Activated CD8-positive, alpha-beta memory T cell treated with anti-CD3 and anti-CD28 coated beads, Interleukin-2, amount 50 U/mL, for 48 hours (primary cell): ENCODE measurements around the gene TMEM170A.
"Not testable (repeated sequence)": the region's sequence is repeated elsewhere in the genome, so short reads cannot be mapped to it uniquely, and the experiment has no call there.

Experiments used
- DNase-seq: peaks from one replicate; pipeline ENCODE4 v3.0.0-alpha.2; 2020

Gene TMEM170A

DNA sequence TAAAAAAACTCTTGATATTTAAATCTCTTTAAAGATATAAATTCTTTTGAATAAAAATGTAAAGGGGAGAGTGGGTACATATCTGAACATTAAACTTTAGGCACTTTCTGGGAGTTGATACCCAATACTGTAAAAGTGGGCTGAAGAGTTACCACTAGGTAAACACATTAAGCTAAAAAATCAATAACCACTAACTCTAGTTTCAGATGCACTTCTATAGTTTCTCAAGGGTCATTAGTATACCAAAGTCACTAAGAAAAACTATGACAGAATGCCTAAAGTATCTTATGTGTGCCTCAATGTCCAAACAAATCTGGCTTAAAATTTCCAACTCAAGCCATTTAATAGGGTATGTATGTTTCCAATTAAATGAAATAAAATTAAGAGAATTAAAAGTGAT, 18.1 kb downstream of the TMEM170A start:
- DNase-seq, result no peak

DNA sequence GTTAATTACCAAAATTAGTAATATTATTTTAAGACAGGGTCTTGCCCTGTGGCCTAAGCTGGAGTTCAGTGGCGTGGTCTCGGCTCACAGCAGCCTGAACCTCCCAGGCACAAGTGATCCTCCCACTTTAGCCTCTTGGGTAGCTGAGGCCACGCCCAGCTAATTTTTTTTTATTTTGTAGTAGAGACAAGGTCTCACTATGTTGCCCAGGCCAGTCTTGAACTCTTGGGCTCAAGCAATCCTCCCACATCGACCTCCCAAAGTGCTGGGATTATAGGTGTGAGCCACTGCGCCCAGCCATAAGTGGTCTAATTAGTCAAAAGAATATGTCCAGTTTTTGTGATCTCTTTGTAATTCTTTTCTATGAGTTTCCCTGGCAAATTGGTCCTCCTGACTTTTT, 19.2 kb downstream of the TMEM170A start:
- DNase-seq, result peak; percentile 8

DNA sequence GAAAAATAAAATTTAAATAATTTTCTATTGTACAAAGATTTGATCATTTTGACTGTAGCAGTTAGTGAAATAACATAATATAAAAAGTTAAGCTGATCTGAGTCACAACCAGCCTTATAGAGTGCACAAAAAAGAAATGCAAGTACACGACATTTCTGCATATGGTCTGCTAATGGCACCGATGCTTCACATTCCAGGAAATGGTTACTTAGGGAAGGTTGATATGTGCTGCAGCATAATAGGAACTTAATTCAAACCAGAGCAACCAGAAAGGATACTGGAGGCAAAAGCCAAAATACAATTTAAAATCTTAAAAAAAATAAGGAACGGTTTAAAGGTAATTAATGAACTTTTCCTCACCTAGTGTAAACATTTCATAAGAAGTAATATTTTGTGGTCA, 21.2 kb downstream of the TMEM170A start:
- DNase-seq, result no peak

DNA sequence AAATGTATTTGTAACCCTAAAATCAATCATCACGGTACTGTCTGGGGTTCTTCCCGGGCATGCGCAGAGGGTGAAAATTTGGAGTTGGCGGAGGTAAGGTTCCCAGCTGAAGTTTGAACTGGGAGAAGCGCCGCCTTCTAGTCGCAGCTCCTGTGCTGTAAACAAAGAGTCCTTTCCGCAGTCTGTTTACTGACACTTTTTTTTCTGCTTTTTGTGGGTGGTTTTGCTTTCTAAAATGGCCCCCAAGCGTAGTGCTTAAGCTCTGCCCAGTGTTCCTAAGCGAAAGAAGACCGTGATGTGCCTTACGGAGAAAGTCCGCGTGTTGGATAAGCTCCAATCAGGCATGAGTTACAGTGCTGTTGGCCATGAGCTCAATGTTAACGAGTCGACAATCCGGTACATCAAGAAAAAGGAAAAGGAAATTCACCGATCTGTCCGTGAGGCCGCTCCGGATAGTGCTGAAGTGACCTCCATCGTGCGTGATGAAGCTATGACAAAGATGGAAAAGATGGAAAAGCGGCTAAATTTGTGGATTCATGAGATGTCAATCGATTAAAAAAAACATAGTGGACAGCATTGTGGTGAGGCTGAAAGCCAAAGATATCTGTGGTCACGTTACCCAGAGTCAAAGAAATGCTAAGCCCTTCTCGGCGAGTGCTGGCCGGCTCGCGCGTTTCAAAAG, 30.6 kb downstream of the TMEM170A start:
- DNase-seq, result no peak

DNA sequence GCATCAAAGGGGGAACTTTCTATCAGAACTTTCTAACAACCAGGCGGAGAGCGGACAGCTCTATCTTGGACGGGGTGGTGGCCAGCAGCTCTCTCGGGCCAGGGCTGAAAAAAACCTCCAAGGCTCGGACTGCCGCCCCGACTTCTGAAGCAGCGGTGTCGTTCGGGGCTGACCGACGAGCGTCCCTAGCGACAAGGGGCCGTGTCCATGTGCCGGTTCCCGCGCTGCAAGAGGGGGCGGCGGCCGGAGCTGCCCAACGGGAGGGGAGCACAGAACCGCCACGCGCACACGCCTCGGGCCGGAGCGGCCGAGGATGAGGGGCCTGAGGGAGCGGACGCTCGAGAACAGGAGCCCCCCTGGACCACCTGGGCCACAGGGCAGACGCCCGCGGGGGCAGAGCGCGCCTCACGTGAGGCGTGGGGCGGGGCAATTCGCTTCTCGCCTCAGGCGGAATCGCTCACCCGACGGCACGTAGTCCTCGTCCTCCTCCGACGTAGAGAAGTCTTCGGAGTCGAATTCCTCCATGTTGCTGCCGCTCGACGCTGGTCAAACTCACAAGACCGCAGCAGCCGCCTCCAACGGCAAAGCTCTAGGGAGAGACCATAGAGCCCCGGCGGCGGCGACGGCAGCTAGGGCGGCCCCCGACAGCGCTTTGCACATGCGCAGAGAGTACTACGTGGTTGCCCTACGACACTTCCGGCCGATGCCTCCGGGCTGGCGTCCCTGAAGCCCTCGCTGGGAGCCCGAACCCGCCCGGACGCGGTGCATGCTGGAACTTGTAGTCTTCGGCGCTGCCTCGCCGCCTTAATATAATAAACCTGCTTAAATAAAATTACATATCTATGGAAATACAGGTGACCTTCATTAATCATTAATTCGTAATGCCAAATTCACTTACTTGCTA, 31.4 kb downstream of the TMEM170A start, which contains the start of gene CFDP1:
Gene CFDP1 (minus strand): TSS at position 676 of the 904 bp plus-strand sequence. CDS start 151 bp downstream, at position 525.
- DNase-seq, result peak; percentile 97

DNA sequence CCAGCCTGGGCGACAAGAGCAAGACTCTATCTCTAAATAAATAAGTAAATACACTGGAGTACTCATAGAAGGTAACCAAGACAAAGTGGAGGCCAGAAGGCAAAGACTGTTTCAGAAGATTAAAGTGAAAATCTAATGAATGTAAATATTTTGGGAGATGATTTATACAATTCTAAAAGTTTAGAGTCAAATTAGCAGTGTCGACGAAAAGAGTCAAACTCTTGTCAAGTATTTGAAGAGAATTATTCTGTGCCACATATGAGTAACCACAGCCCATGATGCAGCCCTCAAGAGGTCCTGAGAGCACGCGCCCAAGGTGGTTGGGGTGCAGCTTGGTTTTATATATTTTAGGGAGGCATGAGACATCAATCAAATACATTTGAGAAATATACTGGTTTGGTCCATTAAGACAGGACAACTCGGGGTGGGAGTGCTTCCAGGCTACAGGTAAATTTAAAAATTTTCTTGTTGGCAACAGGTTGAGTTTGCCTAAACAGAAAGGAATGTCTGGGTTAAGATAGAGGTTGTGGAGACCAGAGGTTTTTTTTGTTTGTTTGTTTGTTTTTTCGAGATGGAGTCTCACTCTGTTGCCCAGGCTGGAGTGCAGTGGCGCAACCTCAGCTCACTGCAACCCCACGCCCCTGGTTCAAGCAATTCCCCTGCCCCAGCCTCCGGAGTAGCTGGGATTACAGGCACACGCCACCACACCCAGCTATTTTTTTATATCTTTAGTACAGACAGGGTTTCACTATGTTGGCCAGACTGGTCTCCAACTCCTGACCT, 34.7 kb downstream of the TMEM170A start:
- DNase-seq, result no peak

DNA sequence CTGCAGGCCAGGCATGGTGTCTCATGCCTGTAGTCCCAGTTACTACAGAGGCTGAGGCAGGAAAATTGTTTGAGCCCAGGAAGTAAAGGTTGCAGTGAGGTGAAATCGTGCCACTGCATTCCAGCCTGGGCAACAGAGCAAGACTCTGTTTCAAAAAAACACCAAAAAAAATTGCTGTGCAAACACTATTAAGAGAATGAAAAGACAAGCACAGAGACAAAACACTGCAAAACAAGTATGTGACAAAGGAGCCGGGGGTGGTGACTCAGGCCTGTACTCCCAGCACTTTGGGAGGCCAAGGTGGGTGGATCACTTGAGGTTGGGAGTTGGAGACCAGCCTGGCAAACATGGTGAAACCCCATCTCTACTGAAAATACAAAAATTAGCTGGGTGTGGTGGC, 38.0 kb downstream of the TMEM170A start:
- DNase-seq, result not testable (repeated sequence)

DNA sequence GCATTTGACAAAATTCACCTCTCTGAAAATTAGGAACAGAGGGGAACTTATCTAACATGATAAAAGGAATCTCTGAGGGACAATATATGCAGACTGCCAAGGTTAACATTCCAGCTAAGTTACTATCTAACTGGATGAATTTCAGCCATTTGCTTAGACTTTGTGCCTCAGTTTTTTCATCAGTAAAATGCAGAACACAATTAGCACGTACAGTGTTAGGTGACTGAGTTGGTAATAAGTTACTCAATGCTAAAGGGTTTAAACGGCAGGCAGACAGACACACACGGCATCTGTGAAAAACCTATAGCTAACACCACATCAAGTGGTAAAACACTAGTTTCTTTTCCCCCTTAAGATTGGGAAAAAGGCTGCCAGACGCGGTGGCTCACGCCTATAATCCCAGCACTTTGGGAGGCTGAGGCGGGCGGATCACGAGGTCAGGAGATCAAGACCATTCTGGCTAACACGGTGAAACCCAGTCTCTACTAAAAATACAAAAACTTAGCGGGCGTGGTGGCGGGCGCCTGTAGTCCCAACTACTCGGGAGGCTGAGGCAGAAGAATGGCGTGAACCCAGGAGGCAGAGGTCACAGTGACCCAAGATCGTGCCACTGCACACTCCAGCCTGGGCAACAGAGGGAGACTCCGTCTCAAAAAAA, 40.3 kb downstream of the TMEM170A start:
- not testable (repeated sequence) for DNase-seq

DNA sequence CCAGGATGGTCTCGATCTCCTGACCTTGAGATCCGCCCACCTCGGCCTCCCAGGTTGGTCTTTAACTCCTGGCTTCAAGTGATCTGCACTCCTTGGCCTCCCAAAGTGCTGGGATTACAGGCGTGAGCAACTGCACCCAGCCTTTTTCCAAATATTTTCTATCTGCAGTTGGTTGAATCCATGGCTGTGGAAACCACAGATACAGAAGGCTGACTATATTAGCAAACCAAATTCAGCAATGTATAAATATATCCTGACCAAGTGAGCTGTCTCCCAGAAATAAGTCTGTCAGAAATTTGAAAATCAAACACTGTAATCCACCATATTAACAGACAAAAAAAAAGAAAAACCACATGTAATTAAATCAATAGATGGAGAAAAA, 40.8 kb downstream of the TMEM170A start:
- DNase-seq, result no peak

DNA sequence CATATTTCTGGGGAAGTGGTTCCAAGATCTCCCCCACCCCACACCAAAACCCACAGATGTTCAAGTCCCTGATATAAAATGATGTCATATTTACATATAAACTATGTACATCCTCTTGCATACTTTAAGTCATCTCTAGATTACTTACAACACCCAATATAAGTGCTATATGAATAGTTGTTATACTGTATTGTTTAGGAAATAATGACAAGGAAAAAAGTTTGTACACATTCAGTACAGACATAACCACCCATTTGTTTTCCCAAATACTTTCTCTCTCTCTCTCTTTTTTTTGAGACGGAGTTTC, 42.7 kb downstream of the TMEM170A start:
- DNase-seq, result no peak

DNA sequence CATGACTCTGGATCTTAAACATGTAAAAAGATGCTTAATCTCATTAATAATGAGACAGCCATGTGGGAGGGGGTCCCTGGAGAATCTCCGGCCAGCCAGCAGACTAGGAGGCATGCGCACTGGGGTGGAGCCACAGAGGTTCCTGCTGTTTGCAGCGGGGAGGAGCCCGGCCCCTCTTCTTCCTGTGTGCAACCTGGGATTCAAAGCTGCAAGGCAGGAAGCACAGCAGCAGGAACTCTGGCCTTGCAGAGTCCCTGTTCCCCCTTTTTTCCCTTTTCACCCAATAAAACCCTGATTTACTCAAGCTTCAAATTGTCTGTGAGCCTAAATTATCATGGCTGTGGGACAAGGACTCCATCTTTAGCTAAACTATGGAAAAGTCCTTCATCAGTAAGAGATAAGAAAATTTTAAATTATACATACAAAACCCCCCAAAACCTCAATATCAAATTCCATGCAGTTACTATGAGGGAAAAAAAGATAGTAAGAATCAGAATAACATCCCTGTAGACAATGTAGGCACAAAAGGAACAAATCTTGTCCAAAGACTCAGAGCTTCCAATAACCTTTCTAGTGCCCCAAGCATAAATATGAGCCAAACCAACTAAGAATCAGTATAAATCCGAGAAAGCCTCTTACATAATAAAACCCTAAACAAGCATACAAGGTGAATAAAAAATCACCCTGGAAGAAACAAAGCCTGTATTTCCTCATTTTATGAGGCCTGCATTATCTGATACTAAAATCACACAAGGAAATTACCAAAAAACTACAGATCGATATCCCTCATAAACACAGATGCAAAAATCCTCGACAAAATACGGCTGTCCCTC, 43.3 kb downstream of the TMEM170A start:
- DNase-seq, result peak; percentile 56

DNA sequence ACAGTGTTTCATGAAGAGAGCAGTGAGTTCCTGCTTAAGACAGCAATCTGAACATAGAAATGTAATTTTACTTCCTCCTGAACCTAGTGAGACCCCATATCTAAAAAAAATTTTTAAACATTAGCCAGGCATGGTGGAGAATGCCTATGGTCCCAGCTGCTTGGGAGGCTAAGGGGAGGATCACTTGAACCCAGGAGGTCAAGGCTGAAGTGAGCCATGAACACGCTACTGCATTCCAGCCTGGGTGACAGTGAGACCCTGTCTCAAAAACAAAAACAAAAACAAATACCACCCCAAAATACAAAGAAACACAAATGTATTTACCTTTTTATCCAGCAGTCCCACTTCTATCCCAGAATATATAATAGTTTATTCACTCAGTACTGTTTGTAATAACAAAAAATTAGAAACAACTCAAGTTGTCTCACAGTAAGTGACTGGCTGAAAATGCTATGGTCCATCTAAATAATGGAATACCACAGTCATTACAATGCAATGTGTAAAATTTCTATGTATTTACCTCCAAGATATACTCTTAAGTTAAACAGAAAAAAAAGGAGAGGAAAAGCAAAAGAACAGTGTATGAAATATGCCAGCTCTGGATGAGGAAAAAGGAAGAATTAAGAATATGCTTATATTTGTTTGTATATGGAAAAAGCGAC, 47.5 kb downstream of the TMEM170A start:
- DNase-seq, result no peak

DNA sequence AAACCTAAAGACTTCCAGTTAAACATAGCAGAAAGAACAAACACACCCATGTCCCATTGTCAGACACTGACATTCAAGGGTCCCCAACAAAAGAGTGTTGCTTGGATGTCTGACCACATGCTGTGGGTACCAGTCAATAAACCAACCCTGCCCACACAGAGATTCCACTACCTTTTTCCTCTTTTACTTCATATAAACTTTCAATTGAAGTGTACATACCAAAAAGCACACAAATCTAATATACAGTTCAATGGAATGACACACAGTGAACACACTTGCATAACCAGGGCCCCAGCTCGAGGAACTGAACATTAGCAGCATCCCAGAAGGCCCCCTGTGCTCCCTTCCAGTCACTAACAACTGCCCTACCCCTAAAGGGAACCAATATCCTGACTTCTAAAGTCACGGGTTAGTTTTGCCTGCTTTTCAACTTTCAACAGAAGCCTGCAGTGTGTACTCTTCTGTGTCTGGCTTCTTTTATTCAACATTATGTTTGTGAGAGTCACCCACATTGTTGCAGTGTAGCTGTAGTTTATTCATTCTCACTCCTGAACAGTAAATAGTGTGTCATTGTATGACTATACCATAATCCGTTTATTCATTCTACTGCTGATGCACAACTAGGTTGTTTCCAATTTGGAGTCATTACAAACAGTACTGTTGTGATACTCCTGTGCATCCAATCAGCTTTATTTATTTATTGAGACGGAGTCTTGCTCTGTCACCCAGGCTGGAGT, 49.2 kb downstream of the TMEM170A start:
- DNase-seq, result no peak

DNA sequence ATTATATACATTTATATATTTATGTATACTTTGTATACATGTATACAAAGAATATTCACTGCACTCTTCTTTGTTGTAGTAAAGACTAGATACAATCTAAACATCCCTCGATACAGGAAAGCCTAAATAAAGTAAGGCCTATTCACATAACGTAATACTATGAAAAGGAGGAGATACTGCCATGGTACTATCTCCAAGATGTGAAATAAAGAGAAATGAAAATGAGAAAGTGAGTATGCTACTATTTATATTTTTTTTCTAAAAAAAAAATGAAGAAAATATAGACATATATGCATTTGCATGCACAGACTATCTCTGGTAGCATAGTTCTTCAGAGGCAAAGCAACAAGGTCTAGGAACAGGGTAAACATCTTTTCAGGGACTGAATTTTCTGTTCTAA, 50.5 kb downstream of the TMEM170A start:
- DNase-seq, result no peak

DNA sequence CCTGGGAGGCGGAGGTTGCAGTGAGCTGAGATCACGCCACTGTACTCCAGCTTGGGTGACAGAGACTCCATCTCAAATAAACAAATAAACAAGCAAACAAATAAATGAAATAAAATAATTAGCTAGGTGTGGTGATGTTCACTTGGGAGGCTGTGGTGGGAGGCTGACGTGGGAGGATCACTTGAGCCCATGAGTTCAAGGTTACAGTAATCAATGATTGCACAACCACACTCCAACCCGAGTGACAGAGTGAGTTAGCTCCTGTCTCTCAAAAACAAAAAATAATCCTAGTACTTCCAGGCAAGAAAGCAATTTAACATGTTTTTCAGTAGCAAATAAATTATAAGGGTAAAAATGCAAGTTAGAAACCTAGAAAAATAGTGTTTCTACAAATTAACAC, 57.5 kb downstream of the TMEM170A start:
- DNase-seq, result no peak

DNA sequence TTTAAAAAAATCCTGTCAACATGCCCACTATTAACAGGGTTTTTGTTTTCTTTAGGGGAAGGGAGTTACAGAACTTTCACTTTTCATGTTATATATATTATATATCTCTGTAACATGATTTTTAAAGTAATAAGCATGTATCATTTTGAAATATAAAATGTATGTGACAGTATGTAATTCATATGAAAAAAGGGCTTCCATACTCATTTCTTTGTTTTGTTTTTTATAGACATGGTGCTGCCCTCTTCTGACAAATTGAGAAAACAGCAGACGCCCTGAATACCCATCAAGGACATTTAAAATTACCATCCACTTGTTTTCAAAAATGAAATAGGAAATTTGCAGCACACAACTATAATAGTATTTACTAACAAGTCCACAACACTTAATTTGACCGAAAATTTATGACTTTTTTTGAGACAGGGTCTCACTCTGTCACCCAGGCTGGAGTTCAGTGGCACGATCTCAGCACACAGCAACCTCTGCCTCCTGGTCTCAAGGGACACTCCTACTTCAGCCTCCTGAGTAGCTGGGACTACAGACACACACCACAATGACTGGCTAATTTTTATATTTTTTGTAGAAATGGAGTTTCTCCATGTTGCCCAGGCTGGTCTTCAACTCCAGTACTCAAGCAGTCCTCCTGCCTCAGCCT, 61.5 kb downstream of the TMEM170A start:
- DNase-seq, result no peak

DNA sequence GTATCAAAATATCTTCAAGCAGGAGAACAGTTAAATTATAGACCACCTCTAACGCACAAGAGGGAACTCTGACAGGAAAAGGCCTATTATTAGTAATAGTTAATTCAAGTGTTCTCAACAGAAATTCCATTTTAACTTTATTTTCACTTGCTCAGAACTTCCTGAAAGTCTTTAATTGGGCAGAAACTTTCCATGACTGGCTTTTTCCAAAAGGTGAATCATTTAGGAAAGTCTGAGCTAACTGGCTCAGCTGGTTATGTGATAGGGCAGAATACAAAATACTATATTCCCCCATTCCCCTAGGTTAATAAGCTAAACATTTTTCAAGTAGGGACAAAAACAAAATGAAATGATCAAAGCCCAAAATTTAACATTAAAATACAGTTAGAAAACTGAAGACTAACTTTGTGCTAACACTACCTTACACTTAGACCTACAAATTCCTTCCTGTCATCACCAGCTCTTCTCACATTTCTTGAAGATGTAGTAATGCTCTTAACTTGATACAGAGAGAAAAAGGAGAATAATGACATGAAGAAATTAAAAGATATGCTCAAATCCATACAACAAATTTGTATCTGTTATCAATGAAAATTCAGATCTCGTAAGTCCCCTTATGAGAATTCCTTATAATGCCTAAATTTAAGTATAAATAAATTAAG, 62.2 kb downstream of the TMEM170A start:
- DNase-seq, result no peak

DNA sequence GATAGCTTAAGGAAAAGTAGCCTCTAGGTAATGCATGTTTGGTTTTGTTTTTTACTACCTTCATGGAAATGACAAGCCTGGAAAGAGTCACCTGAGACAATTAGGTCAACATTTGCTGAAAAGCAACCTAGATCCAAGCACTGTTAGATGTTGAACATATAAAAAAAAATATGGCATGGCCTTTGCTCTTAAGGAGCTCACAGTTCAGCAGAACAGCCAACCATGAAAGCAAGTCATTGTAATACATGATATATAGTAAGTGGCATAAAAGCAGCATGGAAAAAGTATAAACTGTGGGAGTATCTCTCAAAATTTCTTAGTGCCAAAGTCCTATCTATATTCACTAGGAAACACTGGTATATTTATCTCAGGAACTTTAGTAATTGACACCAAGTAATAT, 62.8 kb downstream of the TMEM170A start:
- no peak for DNase-seq

DNA sequence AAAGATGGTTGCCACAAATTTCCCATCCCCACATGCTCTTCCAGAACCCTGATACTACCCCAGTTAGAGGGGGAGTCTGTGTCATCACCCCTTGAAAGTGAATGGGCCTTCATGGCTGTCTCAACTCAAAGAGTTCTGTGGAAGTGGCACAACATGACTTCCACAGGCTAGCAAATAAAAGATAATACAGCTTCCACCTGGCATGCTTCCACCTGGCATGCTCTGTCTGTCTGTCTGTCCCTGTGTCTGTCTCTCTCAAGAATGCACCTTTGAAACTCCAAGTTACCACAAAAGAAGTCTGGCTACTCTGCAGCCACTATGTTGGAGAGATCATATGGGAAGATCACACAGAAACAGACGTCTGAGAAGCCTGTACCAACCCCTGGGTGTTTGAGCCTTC, 66.2 kb downstream of the TMEM170A start:
- DNase-seq, result no peak

DNA sequence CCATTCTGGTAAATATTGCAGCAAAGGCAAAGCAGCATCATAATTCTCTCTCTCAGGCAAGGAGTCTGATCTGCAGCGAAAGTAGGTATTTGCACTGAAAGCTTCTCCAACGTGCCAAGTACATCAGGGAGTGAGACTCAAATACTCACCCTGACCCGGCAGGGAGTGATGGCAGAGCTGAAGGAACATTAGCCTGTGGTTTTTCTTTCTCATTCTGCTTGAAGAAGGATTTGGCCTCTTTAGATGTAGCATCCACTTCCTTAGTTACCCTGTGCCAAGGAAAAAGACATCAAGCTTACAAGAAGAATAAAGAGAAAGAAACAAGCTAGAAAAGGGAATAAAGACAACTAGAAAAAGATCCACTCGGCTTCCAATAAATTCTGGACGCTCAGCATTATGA, 69.5 kb downstream of the TMEM170A start:
- DNase-seq, result no peak
